22Rv1 (cell line): ENCODE measurements around the gene ACOX3.

Experiments used
- H3K27ac ChIP-seq: fragments of 450-650 bp; 2 replicates; pipeline ENCODE4 v1.5.1; 2017
- CTCF ChIP-seq: fragments of 450-650 bp; IDR thresholded peaks from 2 replicates; pipeline ENCODE4 v1.5.1; 2017; ENCODE audit warnings: mild to moderate bottlenecking
- ZFX ChIP-seq: fragments of 450-650 bp; IDR thresholded peaks from 2 replicates; pipeline ENCODE4 v1.6.1; 2017; ENCODE audit warnings: antibody characterized with exemption, borderline replicate concordance

ACOX3 gene

GRCh38 chr4:8377103-8378075, 63.1 kb downstream of the ACOX3 start:
- TF ChIP-seq CTCF, result no peak
- no peak for TF ChIP-seq ZFX
- no peak overlapping the region for H3K27ac ChIP-seq

- TF ChIP-seq ZFX (no peak), CTCF (no peak)
- no peak overlapping the region for H3K27ac ChIP-seq
Observed at GRCh38 chr4:8376361-8377102, 64.0 kb downstream of the ACOX3 start.

GRCh38 chr4:8374851-8375649, 65.5 kb downstream of the ACOX3 start:
- TF ChIP-seq CTCF, result no peak
- no peak for TF ChIP-seq ZFX
- no peak overlapping the region for H3K27ac ChIP-seq

- H3K27ac ChIP-seq, result no peak overlapping the region
- TF ChIP-seq ZFX (no peak), CTCF (no peak)
Observed at GRCh38 chr4:8373973-8374545, 66.5 kb downstream of the ACOX3 start.

- TF ChIP-seq CTCF, result no peak
- TF ChIP-seq ZFX, result no peak
- H3K27ac ChIP-seq, result no peak overlapping the region
Observed at GRCh38 chr4:8373270-8373972, 67.1 kb downstream of the ACOX3 start.

GRCh38 chr4:8372506-8372905, 68.0 kb downstream of the ACOX3 start:
- H3K27ac ChIP-seq, result no peak overlapping the region
- TF ChIP-seq ZFX (no peak), CTCF (no peak)
